Activated CD8-positive, alpha-beta memory T cell treated with anti-CD3 and anti-CD28 coated beads, Interleukin-2, amount 50 U/mL, for 24 hours (primary cell): ENCODE measurements around the gene CAMK4.
"Not testable (repeated sequence)": the region's sequence is repeated elsewhere in the genome, so short reads cannot be mapped to it uniquely, and the experiment has no call there.

Experiments
- DNase-seq: peaks from one replicate; pipeline ENCODE4 v3.0.0-alpha.2; 2020; ENCODE audit errors: extremely low read depth

Gene CAMK4

DNA sequence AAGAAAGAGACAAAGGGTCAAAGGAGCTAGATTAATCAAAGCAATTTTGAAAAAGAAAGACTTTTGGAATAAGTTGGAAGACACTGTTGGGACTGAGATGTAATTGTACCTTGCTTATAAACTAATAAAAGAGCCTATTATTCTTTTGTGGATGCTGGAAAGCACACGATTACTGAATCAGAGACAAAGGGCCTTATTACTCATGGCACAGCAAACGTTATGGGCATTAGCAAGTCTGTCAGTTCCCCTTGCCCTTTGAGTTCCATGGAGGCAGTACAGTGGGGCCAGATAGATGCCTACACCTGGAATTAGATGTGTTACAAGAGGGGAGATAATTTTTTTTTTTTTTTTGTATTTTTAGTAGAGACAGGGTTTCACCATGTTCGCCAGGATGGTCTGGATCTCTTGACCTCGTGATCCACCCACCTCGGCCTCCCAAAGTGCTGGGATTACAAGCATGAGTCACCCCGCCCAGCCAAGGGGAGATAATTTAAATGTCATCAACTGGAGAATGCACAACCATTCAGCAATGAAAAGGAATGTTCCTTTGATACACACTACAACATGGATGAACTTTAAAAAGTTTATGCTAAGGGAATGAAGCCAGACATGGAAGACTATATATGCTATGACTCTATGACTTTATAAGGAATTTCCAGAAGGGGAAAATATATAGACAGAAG is 159.2 kb downstream of the CAMK4 start:
- no peak for DNase-seq

DNA sequence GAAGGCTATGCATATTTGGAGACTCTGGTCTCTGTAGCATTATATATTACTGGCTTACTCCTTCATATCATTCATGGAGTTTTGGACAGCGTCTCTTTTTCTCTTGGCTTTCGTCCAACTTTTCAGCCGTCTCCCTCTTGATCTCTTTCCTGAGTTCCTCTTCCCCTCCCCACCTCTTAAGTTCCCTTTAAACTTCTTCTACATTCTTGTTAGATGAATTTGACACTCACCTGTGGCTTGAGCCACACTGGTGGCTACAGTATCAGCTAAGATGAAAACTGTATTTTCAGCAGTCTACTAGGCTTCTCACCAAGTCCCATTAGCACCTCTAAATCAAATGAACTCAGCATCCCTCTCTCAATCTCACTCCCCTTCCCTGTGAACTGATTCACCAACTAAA is 160.0 kb downstream of the CAMK4 start:
- no peak for DNase-seq

DNA sequence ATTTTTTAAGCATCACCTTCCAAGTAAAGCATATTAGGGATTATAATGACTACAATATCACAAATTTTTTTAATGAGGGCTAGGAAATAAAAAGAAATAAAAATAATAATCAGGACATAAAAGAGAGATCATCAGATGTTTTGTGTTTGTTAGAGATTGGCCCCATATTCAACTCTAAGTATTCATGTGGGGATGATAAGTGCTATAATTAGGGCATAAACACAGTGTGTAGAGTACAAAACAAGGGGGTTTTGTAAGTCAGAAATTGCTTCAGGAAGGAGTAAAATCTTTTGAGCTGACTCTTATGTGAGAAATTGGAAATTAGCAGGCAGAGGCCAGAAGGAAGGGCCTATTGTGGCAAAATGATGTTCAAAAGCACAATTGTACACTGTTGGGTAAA is 160.9 kb downstream of the CAMK4 start:
- DNase-seq = no peak

DNA sequence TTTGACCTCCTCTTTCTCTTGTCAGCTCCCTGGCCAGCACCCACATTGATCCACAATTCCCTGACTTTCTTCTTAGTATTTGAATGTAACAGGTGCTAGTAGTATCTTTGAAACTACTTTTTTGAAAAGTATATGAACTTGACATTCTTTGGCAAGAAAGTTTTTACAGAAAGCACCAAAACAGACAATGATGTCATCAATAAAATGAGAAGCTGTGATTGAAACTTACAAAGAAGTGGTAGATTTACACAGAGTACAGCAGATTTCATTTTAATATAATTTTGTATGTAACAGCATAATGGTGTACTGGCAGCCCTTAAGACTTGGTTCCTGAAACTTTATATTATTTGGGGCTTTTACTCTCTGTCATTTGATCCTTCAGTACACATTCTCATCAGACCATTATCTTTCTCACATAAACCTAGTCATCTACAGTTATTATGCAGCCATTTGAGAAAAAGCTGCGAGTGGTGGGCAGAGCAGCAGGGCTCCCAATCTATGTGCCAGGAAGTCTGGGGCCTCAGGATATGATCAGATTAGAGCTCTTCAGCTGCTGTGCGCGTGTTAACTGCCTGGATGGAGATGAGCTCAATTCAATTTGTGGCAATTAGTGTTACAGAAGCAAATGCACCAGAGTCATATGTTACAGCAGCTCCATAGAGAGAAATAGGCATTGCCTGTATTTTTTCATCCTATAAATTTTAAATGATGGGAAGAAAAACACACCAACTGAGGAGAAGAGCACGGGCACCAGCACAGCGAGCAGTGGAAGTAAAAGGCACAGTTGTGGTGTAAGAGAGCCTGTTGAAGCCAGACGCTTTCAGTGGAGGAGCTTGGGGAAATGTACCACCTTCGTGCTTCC is 162.0 kb downstream of the CAMK4 start:
- no peak for DNase-seq

DNA sequence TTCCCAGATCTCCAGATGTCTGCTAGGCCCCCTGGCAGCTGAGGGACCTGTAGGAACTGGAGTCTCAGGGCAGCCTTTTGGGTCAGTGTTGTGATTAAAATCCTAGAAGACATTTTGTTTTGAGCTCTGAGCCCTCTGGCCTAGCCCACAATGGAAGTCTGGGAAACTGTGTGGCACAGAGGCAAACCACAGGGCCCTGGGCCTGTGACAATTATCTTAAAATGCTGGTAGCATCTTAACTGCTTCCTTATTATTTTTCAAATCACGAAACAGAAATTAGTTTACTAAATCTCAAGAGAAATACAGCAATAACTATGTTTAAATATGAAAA is 162.6 kb downstream of the CAMK4 start:
- DNase-seq = no peak

DNA sequence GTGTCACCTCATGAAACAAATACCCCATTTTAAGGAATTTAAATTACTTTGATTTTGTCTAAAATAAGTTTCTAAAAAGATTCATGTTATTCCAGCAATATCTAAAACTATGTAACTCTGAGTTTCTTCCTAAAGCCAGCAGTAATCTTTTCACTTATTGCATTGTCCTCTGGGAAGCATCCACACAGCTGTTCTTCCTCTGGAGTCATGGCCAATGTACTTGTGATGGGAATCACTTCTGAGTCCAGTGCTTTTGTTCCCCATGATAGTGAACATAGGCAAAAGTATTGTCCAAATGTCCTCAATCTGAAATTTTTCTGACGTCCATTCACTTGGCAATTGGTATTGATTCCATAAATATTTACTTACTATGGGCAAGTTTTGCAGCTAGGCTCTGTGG is 163.2 kb downstream of the CAMK4 start:
- no peak for DNase-seq

DNA sequence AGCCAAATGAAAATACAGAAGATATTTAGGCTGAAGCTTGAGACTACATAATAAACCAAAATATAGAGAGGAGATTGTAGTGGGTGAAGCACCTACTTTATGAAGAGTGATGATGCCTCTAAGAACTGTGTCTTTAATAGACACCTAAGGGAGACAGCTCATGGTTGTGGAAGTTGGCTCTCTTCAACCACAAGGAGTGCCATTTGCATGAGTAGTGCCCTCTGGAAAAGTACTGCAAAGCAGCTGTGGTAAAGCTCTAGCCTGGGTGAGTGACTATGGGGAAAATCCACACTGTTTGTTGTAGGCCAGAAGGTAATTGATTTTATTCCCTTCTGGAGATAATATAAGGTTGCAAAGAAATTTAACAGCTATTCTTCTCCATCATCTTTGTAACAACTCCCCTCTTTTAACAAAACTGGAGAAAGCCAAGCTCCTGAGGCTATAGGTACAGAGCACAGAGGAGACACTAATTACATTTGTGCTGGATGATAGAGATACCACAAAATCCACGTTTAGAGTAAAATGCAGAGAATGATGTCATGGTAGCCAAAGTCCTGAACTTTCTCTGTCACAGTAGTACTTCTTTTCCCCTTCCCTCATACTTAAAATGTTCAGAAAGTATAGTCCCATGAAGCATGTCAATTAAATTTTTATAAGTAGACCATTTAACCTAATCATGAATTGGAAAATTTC is 165.4 kb downstream of the CAMK4 start:
- DNase-seq = no peak

DNA sequence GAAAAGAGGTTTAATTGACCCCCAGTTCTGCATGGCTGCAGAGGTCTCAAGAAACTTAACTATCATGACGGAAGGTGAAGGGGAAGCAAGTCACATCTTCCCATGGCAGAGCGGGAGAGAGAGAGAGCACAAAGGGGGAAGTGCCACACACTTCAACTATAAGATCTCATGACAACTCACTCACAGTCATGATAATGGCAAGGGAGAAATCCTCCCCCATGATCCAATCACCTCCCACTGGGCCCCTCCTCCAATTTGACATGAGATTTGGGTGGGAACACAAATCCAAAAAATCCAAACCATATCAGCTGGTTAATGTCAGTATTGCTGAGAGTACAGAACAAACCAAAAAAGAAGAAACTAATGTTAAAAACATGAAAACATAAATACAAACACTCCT is 168.0 kb downstream of the CAMK4 start:
- DNase-seq = no peak

DNA sequence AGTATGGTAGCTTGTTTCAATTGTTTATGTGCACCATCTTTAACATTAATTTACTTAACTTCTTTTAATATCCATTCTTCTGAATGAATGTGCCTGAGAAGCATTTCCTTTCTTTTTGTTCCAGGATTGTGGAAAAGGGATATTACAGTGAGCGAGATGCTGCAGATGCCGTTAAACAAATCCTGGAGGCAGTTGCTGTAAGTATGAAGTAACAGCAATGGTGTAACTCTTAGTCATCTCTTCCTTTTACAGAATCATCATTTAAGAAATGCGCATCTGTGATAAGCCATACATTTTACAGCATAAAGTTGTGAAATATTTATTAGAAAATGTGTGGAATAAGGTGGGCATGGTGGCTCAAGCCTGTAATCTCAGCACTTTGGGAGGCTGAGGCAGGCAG is 170.4 kb downstream of the CAMK4 start:
- DNase-seq = no peak

DNA sequence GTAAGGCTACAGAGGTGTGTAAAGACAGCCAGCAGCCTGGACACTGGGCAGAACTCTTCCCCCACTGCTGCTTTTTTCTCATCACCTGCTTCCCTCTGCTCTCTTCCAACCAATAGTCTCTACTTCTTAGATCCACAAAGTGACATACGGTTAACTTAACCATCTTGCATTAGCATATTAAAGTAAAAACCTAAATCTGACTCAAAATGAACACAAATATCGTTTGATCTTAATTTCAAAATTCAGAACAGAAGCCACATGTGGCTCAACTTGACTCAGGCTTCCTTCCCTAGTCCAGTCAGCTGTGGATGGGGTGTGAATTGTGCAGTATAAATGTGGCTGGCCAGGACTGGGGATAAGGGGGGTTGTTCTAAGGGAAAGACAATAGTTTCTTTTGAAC is 173.8 kb downstream of the CAMK4 start:
- DNase-seq = no peak

DNA sequence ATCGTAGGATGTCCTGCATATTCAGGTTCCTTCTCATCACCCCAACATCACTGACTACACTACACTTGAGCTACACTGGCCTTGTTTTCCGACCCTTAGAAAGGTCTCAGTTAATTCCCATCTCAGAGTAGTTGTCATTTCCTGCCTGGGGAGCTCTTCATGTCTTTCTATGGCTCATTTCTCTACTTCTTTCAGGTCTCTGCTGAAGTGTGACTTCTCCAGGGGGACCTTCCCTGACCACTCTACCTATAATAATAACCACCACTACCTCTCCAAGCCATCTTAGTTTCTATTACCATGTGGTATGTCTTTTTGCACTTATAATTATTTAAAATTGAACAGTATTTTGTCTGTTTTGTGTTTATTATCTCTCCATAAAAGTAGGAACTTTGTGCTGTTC is 174.9 kb downstream of the CAMK4 start:
- no peak for DNase-seq

DNA sequence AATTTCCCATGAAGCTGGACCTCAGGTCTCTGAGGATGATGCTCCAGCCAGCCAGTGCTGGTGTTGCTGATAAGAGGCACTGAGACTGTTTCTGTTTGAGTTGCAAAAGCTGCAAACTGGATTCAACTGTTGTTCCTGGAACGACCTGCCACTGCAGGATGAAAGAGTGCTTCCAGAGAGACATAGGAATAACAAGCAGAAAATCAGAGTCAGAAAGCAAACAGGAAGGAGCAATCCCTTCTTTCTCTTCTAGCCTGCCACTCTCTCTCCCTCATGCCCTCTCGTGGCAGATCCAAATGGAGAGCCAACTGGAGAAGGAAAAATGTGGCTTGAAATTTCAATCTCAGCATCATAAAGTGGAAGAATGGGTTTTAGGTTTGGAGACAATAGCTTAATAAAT is 177.7 kb downstream of the CAMK4 start:
- no peak for DNase-seq

DNA sequence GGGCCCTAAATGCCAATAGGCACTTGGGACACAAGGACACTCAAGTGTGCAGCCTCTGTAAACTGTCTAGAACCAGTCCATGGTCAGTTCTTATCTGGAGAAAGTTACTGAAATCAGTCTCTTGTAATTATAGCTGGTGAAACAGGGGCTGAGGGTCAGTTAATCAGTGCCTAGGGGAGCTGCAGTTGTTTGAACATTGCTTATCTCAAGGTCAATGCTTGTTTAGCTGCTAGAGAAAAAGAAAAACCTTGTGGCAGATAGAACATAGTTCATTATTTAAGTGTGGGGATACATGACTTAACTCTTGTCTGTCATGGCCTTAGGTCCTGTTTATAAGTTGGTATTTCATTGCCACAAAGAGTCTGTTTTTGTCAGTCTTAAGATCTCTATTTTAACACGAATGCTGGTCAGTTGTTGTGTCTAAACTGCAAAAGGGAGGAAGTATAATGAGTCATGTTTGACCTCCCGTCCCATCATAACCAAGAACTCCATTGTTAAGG is 180.1 kb downstream of the CAMK4 start:
- DNase-seq = no peak

DNA sequence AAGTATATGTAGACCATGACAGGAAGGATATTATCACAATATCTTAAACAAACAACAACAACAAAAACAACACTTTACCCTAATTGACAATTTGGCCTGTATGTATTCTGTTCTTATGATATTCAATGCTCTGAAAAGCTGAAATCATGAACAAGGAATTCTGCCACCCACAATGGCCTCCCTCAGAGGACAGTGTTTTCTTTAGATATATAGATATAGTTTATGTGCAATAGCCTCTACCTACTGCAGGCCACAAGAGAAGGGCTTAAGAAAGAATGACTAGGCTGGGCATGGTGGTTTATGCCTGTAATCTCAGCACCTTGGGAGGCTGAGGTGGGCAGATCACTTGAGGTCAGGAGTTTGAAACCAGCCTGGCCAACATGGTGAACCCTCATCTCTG is 183.4 kb downstream of the CAMK4 start:
- no peak for DNase-seq

DNA sequence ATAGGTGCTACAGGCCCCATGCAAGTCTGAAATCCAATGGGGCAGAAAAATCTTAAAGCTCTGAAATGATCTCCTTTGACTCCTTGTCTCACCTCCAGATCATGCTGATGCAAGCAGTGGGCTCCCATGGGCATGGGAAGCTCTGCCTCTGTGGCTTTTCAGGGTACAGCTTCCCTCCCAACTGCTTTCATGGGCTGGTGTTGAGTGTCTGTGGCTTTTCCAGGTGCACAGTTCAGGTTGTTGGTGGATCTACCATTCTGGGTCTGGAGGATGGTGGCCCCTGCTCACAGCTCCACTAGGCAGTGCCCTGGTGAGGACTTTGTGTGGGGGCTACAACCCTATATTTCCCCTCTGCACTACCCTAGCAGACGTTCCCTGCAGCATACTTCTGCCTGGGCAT is 184.6 kb downstream of the CAMK4 start:
- no peak for DNase-seq

DNA sequence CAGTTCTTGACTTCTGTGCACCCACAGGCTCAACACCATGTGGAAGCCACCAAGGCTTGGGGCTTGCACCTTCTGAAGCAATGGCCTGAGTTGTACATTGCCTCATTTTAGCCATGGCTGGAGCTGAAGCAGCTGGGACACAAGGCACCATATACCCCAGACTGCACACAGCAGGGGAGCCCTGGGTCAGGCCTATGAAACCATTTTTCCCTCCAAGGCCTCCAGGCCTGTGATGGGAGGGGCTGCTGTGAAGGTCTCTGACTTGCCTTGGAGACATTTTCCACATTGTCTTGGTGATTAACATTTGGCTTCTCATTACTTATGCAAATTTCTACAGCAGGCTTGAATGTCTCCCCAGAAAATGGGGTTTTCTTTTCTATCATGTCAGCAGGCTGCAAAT is 185.1 kb downstream of the CAMK4 start:
- DNase-seq = not testable (repeated sequence)

DNA sequence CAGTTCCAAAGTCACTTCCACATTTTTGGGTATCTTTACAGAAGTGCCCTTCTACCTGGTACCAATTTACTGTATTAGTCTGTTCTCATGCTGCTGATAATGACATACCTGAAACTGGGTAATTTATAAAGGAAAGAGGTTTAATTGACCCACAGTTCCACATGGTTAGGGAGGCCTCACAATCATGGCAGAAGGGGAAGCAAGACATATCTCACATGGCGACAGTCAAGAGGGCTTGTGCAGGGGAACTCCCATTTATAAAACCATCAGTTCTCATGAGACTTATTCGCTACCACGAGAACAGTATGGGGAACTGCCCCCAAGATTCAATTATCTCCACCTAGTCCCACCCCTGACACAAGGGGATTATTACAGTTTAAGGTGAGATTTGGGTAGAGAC is 185.9 kb downstream of the CAMK4 start:
- not testable (repeated sequence) for DNase-seq

DNA sequence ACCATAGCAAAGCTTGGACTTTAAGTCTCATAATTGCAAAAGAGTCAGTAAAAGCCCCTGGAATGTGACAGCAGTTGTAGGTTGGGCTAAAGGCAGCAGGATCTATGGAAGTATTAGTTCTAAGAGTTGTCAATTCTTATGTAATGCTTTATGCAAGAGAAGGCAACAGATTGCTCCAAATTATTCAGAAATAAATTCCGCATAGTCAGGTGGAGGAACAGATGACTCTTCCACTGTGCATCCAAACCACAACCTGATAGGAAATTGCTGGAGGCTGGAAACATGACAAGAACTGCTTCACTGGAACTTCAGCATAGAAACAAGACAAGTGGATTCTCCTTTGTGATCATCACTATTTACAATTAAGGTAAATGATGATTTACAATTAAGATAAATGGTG is 187.1 kb downstream of the CAMK4 start:
- no peak for DNase-seq

DNA sequence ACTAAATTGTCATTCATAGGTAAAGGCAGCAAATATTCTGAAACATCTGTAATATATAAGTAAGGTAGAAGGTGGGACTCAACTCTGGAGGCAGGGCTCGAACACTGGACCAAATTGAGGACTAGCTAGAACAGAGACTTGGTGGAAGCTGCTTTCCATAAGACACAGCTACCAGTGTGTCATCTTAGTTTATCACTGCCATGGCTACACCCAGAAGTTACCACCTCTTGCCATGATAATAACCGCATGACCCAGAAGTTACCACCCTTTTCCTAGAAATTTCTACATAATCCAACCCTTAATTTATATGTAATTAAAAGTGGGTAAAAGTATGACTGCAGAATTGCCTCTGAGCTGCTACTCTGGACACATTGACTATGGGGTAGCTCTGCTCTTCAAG is 188.4 kb downstream of the CAMK4 start:
- no peak for DNase-seq

DNA sequence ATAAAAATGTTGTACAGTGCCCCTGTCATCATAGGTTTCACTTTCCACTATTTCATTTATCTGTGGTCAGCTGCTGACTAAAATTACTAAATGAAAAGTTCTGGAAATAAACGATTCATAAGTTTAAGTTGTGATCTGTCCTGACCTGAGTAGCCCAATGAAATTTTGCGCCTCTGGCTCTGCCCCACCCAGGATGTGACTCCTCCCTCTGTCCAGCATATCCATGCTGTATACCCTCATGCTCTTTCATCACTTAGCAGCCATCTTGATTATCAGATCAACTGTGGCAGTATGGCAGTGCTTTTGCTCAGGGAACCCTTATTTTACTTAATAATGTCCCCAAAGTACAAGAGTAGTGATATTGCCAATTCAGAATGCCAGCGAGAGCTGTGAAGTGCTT is 190.9 kb downstream of the CAMK4 start:
- DNase-seq = no peak

DNA sequence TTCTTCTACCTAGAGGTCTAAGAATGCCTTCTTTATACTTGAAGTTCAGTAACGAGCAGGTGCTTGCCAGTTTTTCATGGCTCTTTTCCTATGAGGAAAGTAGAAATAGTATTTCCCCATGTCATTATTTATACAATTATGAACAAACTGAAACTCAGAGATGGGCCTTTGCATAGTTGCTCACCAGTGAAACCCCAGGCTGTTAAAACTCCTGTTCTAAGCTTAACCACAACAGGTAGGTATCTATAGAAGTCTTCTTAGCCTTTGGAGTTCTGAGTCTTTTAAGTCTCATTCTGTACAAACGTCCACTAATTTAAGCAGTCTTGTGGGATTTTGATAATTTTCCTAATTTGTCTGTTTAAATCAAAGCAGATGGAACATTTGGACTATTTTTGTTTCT is 198.1 kb downstream of the CAMK4 start:
- no peak for DNase-seq

DNA sequence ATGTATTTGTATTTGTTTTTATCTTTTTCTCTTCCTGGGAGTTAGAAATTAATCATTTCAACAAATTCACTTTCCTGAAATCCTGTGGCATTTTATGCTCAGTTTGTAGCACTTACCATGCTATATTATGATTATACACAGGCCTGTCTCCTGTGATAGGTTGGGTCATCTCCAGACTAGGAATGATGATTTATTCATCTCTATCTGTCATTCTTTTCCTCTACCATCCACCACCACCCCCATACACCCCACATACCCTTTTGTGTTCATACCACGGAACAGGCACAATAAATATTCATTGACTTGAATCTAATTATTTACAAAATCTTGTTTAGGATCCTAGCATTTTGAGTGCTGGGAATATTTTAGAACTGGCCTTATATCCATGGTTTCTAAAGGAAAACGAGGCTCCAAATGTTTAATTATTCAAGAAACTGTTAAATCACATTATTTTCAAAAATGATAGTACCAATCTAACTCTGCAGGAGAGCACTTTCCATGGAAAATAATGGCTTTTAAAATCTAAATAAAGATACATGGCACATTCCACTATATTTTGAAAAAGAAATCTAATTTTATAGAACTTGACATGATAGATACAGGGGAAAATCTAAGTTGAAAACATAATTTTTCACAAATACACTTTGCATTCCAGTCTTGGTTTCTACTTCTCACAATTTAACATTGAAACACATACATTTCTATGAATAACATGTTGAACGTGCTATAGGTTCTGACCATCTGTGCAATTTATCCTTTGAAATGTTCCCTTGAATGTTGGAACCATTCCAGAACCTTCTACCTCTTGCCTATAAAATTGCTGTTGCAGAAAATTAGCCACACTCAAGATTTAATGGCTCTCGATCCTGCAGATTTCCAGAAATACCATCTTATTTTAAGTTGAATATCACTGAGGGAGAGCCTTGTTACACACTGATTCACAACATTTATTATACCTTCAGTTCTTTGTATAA is 198.8 kb downstream of the CAMK4 start:
- DNase-seq = no peak
